HG03342 (cell line): ENCODE results near the gene OBSCN.
"Not testable (repeated sequence)": the region's sequence is repeated elsewhere in the genome, so short reads cannot be mapped to it uniquely, and the experiment has no call there.

Experiments
- ATAC-seq: cut with Tn5 transposase; IDR thresholded peaks from one replicate; pipeline ENCODE4 v1.9.1; 2021; ENCODE audit warnings: mild to moderate bottlenecking, moderate library complexity; ENCODE audit not compliant: unreplicated experiment

Gene OBSCN

DNA sequence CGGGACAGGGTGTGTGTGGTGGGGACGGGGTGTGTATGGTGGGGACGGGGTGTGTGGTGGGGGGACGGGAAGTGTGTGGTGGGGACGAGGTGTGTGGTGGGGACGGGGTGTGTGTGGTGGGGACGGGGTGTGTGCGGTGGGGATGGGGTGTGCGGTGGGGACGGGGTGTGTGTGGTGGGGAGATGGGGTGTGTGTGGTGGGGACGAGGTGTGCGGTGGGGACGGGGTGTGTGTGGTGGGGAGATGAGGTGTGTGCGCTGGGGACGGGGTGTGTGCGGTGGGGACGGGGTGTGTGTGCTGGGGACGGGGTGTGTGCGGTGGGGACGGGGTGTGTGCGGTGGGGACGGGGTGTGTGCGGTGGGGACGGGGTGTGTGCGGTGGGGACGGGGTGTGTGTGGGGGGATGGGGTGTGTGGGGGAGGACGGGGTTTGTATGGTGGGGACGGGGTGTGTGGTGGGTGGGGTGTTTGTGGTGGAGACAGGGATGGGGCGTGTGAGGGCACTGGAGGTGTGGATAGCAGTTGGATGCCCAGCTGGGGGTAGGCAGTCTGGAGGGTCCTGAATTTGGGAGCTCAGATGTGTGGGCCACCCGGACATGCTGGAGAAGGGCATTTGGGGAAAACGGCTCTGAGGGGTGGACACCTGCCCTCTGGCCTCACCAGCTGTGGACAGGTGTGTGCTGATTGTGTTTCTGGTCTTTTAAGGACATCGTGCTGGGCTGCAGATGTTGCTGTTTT, 25.4 kb upstream of the OBSCN start:
- ATAC-seq = no peak

- ATAC-seq = no peak
These were observed 23.7 kb upstream of the OBSCN start for GRCh38 chr1:228184152-228184551.

GRCh38 chr1:228185641-228185965, 22.2 kb upstream of the OBSCN start:
- no peak for ATAC-seq

- not testable (repeated sequence) for ATAC-seq
These were observed 19.6 kb upstream of the OBSCN start for GRCh38 chr1:228188249-228188648.

DNA sequence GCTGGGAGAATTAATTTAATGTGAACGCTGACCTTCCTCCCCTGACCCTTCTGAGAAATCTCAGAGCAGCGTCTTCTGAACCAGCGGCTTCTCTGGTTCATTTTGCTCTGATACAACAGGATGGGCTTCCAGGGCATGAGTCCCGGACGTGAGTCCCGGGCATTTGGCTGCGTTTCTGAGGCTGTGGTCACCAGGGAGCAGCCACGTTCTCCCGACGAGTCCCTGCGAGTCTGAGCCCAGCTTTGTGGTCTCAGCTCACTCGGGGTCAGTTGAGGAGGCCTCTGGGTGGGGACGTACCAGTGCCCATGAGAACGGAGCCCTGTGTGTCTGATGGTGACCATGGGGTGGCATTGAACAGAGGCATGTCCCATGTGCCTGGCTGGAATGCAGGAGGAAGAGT, 17.7 kb upstream of the OBSCN start:
- ATAC-seq = no peak

- ATAC-seq = no peak
These were observed 17.1 kb upstream of the OBSCN start for GRCh38 chr1:228190778-228191177.

- ATAC-seq = no peak
These were observed 13.4 kb upstream of the OBSCN start for GRCh38 chr1:228194436-228194835.

- ATAC-seq = no peak
These were observed 12.7 kb upstream of the OBSCN start for GRCh38 chr1:228194921-228195812.

DNA sequence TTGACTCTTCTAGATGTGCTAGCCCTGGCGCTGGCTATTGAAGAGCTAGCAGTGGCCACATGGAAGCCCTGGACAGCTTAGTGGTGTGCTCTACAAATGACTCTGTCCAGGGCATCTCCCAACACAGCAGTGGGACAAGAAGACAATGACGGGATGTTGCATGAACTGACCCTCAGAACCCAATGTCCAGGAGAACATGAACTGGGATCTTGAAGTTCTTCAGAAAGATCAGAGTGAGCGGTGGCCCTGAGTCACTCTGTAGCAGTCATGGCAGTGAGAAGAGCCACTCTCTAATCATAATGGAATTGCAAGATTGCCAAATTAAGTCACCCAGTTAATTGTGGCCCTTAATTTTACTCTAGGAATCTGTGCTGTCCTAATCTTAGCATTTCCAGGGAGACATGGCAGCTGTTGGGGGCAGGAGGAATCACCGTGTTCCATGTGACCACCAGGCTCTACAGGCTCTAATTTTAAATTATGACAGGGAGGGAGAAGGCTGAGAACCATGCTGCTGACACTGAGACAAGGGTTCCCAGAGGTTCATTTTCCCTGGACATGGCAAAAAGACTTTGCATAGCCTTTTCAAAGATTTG, 10.2 kb upstream of the OBSCN start:
- ATAC-seq = no peak

GRCh38 chr1:228198977-228199590, 8.8 kb upstream of the OBSCN start:
- no peak for ATAC-seq

DNA sequence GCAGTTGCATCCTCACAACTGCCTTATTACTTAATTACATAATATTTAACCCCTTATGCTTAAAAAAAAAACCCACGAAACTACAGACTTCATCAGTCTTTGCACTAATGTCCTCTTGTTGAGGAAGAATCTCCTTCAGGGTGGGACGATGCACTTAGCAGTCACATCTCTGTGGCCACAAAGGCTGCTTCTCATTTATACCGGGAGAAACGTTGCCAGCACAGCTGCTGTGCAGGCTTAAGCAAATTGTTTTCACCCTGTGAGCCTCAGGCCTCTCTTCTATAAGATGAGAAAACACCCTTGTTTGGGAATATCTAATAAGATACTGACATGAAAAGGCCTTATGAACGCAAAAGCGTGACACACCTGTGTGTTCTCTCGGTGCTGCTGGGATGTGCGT, 2.9 kb upstream of the OBSCN start:
- no peak for ATAC-seq

DNA sequence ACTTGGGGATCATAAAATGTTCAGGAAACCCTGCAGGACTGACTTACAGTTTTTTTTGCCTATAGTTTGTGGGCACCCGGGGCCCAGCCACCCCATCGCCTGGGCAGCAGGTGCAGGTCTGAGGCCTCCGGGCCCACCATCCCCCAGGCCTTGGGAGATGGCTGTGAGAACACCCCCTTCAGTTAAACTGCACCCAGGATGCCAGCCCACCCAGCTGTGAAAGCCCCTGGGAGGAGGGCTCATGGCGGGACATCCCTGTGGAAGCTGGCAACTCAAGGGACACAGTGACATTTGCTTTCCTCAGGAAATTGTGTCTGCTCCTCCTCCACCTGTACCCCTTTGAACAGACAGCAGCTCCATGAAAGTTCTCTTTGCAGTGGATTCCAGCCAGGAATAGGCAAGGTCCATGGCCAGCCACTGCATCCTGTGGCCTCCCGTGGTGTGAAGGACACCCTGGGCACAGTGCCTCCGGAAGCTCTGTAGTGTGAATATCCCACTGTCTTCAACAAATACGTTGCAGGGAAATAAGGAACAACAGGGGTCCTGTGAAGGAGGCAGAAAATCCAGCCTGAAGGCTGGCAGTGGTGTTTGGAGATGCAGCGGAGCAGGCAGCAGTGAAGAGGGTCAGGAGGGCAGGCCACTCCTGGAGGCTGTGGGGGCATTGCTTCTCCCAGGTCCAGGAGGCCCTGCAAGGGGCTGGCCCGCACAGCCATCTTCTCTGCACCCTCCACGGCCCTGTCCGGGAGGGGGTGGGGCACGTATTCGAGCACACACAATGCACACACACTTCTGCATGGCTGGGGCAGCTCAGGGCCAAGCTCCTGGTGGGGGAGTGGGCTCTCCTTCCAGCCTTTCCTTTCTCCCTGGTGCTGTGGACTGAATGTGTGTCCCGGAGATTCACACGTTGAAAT, 2.1 kb upstream of the OBSCN start:
- no peak for ATAC-seq

- no peak for ATAC-seq
These were observed 1.1 kb upstream of the OBSCN start for GRCh38 chr1:228206582-228207351.

- ATAC-seq = no peak
These were observed 448 bp upstream of the OBSCN start for GRCh38 chr1:228207381-228207810.

- ATAC-seq = no peak
These were observed 1.1 kb downstream of the OBSCN start for GRCh38 chr1:228208831-228209551.

GRCh38 chr1:228209657-228210056, 1.8 kb downstream of the OBSCN start:
- ATAC-seq = no peak

GRCh38 chr1:228210076-228210651, 2.3 kb downstream of the OBSCN start:
- ATAC-seq = no peak

DNA sequence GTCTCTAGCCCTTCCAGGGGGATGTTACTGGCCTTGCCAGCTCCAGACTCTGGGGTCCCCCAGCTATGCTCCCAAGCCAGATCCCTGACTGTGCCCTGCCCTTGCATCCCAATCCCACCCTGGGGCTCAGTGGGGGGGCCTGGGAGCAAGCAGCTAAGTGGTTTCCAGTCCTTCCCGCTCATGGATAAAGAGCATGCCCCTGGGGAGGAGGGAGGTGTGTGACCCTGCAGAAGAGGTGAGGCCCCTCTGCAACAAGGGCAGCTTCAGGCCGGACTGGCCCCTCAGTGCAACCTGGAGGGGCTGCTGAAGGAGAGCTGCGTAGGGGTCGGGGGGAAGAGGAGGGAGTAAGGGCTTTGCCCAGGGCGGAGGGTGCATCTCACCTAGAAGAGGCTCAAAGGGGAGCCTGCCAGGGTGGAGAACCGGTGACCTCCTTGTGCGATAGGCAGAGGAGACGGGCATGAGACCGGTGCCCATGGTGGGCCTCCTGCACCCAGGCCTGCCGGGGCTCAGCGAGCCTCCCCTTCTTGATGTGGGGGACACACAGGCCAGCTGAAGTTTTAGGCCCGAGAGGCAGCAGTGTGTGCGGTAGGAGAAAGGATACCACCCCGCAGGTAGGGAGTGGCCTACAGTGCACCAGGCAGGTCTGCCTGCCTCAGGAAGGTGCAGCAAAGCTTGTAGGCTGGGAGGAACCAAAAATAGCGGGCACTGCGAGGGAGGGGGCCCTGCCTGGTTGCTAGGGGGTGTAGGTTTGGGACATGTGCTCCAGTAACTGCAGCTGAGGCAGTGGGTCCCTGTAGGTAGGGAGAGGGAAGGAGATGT, 3.1 kb downstream of the OBSCN start:
- ATAC-seq = no peak
